GM12864 (cell line): Measurements from ENCODE around the gene LRGUK.

Experiments
- DNase-seq: peaks from one replicate; pipeline ENCODE4 v3.0.0-alpha.2; 2011; ENCODE audit warnings: low read depth
- H3K4me3 ChIP-seq: 2 replicates; pipeline ENCODE4 v1.5.1; 2011; ENCODE audit warnings: mild to moderate bottlenecking, low read depth, low read length, control low read depth
- CTCF ChIP-seq: IDR thresholded peaks from 2 replicates; pipeline ENCODE4 v1.5.1; 2011; ENCODE audit warnings: low read depth, mild to moderate bottlenecking, moderate library complexity, low read length, control low read depth, inconsistent platforms; ENCODE audit errors: missing control alignments

Gene LRGUK

GRCh38 chr7:134167841-134168240 lies 40.7 kb downstream of the LRGUK start:
- no peak for TF ChIP-seq CTCF
- no peak for DNase-seq
- H3K4me3 ChIP-seq = no peak overlapping the region

- no peak overlapping the region for H3K4me3 ChIP-seq
- no peak for DNase-seq
- no peak for TF ChIP-seq CTCF
Observed at GRCh38 chr7:134174795-134175261, 47.7 kb downstream of the LRGUK start.

GRCh38 chr7:134175334-134176036 lies 48.3 kb downstream of the LRGUK start:
- DNase-seq = no peak
- H3K4me3 ChIP-seq = no peak overlapping the region
- no peak for TF ChIP-seq CTCF

- no peak for DNase-seq
- no peak for TF ChIP-seq CTCF
- H3K4me3 ChIP-seq = no peak overlapping the region
Observed at GRCh38 chr7:134176037-134176350, 48.9 kb downstream of the LRGUK start.

- no peak for TF ChIP-seq CTCF
- no peak overlapping the region for H3K4me3 ChIP-seq
Observed at GRCh38 chr7:134179036-134180011, 52.2 kb downstream of the LRGUK start.

GRCh38 chr7:134180376-134180775 lies 53.2 kb downstream of the LRGUK start:
- DNase-seq = no peak
- TF ChIP-seq CTCF = no peak
- no peak overlapping the region for H3K4me3 ChIP-seq

More at GRCh38 chr7:134179036-134180011, 52.2 kb downstream of the LRGUK start:
- DNase-seq = no peak
